NB4 (cell line): ENCODE data around the gene BMP7.

Source experiments
- DNase-seq: peaks from one replicate; pipeline ENCODE4 v3.0.0; 2010; ENCODE audit warnings: low read depth
- H3K4me3 ChIP-seq: one replicate; pipeline ENCODE4 v1.5.1; 2011; ENCODE audit warnings: mild to moderate bottlenecking, low read depth, low read length, moderate library complexity
- MAX ChIP-seq: IDR thresholded peaks from 2 replicates; pipeline ENCODE4 v1.6.1; 2011; ENCODE audit warnings: low read depth, low read length
- MYC ChIP-seq: IDR thresholded peaks from 2 replicates; pipeline ENCODE4 v1.6.1; 2011; ENCODE audit warnings: low read depth, low read length
- POLR2A ChIP-seq: IDR thresholded peaks from 2 replicates; pipeline ENCODE4 v1.6.1; 2011; ENCODE audit warnings: mild to moderate bottlenecking; ENCODE audit not compliant: insufficient read length; ENCODE audit errors: extremely low read depth
- TF ChIP-seq, protein P1 (sequence below): IDR thresholded peaks from one replicate; pipeline ENCODE4 v1.5.1; 2012; ENCODE audit warnings: low read depth, low read length

Gene BMP7

DNA sequence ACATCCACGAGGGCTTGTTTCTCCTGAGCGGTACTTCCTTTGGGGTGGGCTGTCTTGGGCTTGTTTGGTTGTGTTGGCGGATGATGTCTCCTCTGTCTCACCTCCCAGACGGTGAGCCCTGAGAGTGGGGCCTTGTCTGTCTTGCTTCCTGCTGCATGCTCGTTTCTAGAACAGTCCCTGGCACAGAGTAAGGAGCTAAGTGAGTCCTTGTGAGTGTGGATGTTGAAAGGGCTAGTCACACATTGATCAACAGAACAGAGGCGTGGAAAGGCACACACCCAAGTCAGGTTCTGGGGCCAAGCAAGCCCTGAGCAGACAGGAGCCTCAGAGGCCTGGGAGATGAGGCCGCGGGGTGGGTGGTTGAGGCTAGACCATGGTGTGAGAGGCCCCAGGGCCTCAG, 111.0 kb downstream of the BMP7 start:
- no peak for DNase-seq
- H3K4me3 ChIP-seq, result no peak overlapping the region
- TF ChIP-seq, protein P1, sequence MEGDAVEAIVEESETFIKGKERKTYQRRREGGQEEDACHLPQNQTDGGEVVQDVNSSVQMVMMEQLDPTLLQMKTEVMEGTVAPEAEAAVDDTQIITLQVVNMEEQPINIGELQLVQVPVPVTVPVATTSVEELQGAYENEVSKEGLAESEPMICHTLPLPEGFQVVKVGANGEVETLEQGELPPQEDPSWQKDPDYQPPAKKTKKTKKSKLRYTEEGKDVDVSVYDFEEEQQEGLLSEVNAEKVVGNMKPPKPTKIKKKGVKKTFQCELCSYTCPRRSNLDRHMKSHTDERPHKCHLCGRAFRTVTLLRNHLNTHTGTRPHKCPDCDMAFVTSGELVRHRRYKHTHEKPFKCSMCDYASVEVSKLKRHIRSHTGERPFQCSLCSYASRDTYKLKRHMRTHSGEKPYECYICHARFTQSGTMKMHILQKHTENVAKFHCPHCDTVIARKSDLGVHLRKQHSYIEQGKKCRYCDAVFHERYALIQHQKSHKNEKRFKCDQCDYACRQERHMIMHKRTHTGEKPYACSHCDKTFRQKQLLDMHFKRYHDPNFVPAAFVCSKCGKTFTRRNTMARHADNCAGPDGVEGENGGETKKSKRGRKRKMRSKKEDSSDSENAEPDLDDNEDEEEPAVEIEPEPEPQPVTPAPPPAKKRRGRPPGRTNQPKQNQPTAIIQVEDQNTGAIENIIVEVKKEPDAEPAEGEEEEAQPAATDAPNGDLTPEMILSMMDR, result no peak
- TF ChIP-seq MAX (no peak), POLR2A (no peak), MYC (no peak)

DNA sequence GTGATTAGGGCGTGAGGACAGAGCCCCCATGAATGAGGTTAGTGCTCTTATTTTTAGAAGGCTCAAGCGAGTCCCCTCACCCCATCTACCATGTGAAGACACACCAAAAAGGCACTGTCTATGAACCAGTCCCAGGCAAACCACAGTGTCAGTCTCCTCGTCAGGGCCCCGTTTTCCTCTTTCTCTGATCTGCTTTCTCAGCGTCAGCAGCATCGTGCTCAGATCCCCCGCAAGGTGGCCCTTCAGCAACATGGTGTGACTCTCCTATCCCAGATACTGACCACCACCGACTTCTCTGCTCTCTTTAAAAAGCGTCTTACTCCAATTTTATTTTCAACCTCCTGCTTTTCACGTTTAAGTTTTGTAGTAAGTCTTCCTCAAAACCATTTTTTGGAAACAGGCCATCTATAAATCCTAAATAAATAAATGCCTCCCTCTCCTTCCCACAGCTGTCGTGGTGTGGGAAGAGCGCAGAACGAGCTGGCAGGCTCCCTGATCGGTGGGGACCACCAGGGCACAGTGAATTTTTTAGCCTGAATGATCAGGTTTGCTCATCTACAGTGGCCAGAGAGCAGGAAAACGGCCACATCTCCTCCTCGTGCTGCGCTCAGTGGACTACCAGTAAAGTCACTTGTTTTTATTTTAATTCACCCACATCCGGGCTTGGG, 113.1 kb downstream of the BMP7 start:
- TF ChIP-seq POLR2A (no peak), MYC (no peak), MAX (no peak)
- TF ChIP-seq, protein P1, result no peak
- no peak for DNase-seq
- H3K4me3 ChIP-seq, result no peak overlapping the region

GRCh38 chr20:57152557-57152956, 113.9 kb downstream of the BMP7 start:
- no peak overlapping the region for H3K4me3 ChIP-seq
- DNase-seq, result no peak
- TF ChIP-seq, protein P1, result no peak
- TF ChIP-seq POLR2A (no peak), MAX (no peak), MYC (no peak)

DNA sequence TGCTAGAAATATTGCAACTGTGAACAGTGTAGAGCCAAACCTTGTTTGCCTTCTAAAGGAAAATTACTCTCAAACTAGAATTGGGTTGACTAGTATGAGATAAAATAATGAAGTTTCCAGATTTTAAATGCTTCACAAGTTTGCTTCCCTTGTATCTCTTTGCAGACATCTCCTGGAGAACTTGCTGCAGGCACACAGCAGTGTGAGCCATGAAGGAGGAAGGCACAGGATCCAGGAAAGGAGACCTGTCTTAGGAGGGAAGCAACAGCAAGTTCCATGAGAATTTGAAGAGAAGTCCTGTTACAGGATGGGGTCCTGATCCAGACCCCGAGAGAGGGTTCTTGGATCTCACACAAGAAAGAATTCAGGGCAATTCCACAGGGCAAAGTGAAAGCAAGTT, 115.9 kb downstream of the BMP7 start:
- no peak overlapping the region for H3K4me3 ChIP-seq
- DNase-seq, result no peak
- TF ChIP-seq POLR2A (no peak), MYC (no peak), MAX (no peak)
- TF ChIP-seq, protein P1, result no peak

DNA sequence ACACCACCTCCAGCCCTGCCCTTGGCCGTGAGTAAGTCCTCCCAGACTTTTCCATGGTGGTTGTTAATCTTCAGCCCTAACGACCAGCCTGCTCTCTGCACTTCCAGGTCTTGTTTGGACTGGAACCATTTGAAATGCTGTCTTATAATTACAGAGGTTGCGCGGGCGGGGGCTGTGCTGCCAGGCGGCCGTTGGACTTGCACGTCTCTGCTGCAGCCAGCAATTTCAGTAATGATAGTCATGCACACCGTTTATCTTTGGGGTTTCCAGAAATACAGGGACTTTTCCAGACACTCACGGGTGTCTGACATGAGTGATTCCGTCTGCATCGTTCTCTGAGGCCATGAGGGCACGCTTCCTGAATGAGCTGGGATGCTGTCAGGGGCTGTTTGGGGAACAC, 118.2 kb downstream of the BMP7 start:
- no peak for DNase-seq
- TF ChIP-seq POLR2A, result no peak
- TF ChIP-seq MAX, result no peak
- TF ChIP-seq, protein P1, result no peak
- no peak for TF ChIP-seq MYC
- no peak overlapping the region for H3K4me3 ChIP-seq

DNA sequence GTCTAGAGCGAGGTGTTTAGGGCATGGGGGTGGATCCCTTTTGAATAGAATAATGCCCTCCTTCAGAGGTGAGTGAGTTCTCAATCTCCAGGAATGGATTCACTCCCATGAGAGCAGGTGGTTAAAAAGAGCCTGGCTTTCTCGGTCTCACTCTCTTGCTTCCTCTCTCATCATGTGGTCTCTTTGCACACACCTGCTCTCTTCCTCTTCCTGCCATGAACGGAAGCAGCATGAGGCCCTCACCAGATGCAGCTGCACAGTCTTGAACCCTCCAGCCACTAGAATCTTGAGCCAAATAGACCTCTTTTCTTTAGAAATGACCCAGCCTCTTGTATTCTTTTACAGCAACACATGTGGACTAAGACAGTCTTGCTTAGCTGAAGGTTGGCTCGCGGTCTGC, 119.3 kb downstream of the BMP7 start:
- DNase-seq, result no peak
- H3K4me3 ChIP-seq, result no peak overlapping the region
- no peak for TF ChIP-seq POLR2A
- no peak for TF ChIP-seq MYC
- no peak for TF ChIP-seq MAX
- TF ChIP-seq, protein P1, result no peak
